Adrenal gland (tissue), 12 donors: ENCODE data around the gene TCEAL8. TPM values are rescaled to one million over a fixed set of nuclear protein-coding genes. Genes with fewer than 3 reads are reported as not detected.

Experiments used
- DNase-seq, 7 donors: peaks; one replicate each; pipeline ENCODE4 v3.0.0-alpha.2; 2019 to 2020
- H3K27ac ChIP-seq, 5 donors: fragments of 200-600 bp; sonication (generic) in 4 of 5; 1 replicate in 3 of 5; 2 replicates in 2 of 5; pipeline versions ENCODE4 v1.5.1 to v1.8.0; 2016 to 2020; ENCODE audit warnings: mild to moderate bottlenecking in 1 of 5
- H3K27me3 ChIP-seq: fragments of 200-600 bp; 2 replicates; pipeline ENCODE4 v1.8.0; 2021
- H3K36me3 ChIP-seq, 2 donors: fragments of 200-600 bp; replicated peaks in 1 of 2; 1 replicate in 1 of 2; 2 replicates in 1 of 2; pipeline versions ENCODE4 v1.5.1 to v1.8.0; 2018 to 2022
- H3K4me1 ChIP-seq, 2 donors: fragments of 200-600 bp; replicated peaks in 1 of 2; 1 replicate in 1 of 2; 2 replicates in 1 of 2; pipeline versions ENCODE4 v1.5.1 to v1.8.0; 2018 to 2021
- H3K4me3 ChIP-seq, 4 donors: fragments of 200-600 bp; sonication (generic) in 3 of 4; one replicate each; pipeline ENCODE4 v1.5.1; 2016 to 2018
- H3K9me3 ChIP-seq, 3 donors: fragments of 200-600 bp; sonication (generic) in 1 of 3; replicated peaks in 1 of 3; 1 replicate in 2 of 3; 2 replicates in 1 of 3; pipeline versions ENCODE4 v1.5.1 to v1.8.0; 2016 to 2021
- CTCF ChIP-seq, 6 experiments: fragments of 450-650 bp in 4 of 6; fragments of 200-600 bp in 2 of 6; sonication (generic) in 1 of 6; IDR thresholded peaks; 1 replicate in 5 of 6; 2 replicates in 1 of 6; pipeline versions ENCODE4 v1.5.1 to v1.8.0; 2016 to 2021; ENCODE audit warnings: antibody characterized with exemption in 6 of 6, mild to moderate bottlenecking in 2 of 6, moderate library complexity in 1 of 6
- POLR2A ChIP-seq, 2 donors: fragments of 450-650 bp; IDR thresholded peaks; one replicate each; pipeline ENCODE4 v1.6.1; 2017; ENCODE audit warnings: antibody characterized with exemption in 2 of 2, mild to moderate bottlenecking in 2 of 2, moderate library complexity in 1 of 2
- WGBS, 4 donors: extraction: QIAGEN DNeasy Blood & Tissue Kit in 2 of 4; methylation state at CpG; one replicate each; pipeline versions ENCODE4 v1.1.5 to v1.1.7; 2013 to 2017; 5-methylcytosine and 5-hydroxymethylcytosine counted together
- intact Hi-C, 2 donors: fragments of 100-400 bp; cut with DNase I; formaldehyde crosslinking; loops; one replicate each; pipeline versions ENCODE4 v1.14.1 to v1.15.0; 2022 to 2023
- polyA plus RNA-seq, 3 donors: library from polyadenylated mRNA; stranded (reverse); fragments of 200-250 nt in 2 of 3; fragments of 350-450 nt in 1 of 3; fragmentation: Illumina TruSeq in 1 of 3; extraction: RNeasy Lipid Tissue Mini Kit (QIAGEN cat#74804) in 1 of 3; gene quantifications; one replicate each; pipeline ENCODE4 v1.2.3, GENCODE V29; 2013 to 2014
- total RNA-seq, 9 donors: library from RNA; depleted of rRNA in 4 of 9; stranded (reverse); fragments of >200 nt in 4 of 9; fragments of 120-200 nt in 1 of 9; fragmentation: NEBNext Ultra II Directional in 1 of 9; extraction: Animal tissue kit (Norgen Biotek cat#: 25700) in 1 of 9; gene quantifications; one replicate each; pipeline versions ENCODE4 v1.1.0 to v1.2.4, GENCODE V29; 2013 to 2023
- donor health status: healthy with polysubstance abuse.
- donor health status: Bipolar disorder and iron deficiency.
- donor health status: DM: yes; HTN: yes; CAD: no.
- donor health status: DM: no; HTN: no; CAD: no.
- donor health status: DM: no; HTN: no; CAD: no.
- donor health status: DM: yes; HTN: yes; CAD: no.

TCEAL8 gene
- total and polyA plus RNA-seq, 12 donors, result 46.3 to 156 (median 64.0) TPM

GRCh38 chrX:103250977-103251376 is 4.0 kb downstream of the TCEAL8 start:
- 33 to 56% (median 45%) methylated on average over 4 to 5 of the region's 5 CpGs for WGBS, 4 donors
- no peak for TF ChIP-seq CTCF (IDR thresholded peaks at IDR 0.05)
- no peak for TF ChIP-seq POLR2A (IDR thresholded peaks at IDR 0.05)
- DNase-seq, result no peak
- Histone ChIP-seq H3K4me1 (no peaks in the 10 kb centered on the region), H3K9me3 (no peaks in the 10 kb centered on the region), H3K36me3 (no peaks in the 10 kb centered on the region), H3K27me3 (no peaks in the 10 kb centered on the region), H3K27ac (no peak overlapping the region), H3K4me3 (no peak overlapping the region)
- intact Hi-C loops, result no loop called here

GRCh38 chrX:103249805-103250204 is 5.2 kb downstream of the TCEAL8 start:
- 48 to 91% (median 68%) methylated on average over 1 of the region's 1 CpG for WGBS, 4 donors
- no peaks in the 10 kb centered on the region for H3K4me1 ChIP-seq
- H3K36me3 ChIP-seq, result no peaks in the 10 kb centered on the region
- no peaks in the 10 kb centered on the region for H3K9me3 ChIP-seq
- TF ChIP-seq POLR2A (IDR thresholded peaks at IDR 0.05), result no peak
- TF ChIP-seq CTCF (IDR thresholded peaks at IDR 0.05), result no peak
- intact Hi-C loops, result no loop called here
- no peaks in the 10 kb centered on the region for H3K27me3 ChIP-seq
- DNase-seq, result no peak
- H3K4me3 ChIP-seq, result no peak overlapping the region
- no peak overlapping the region for H3K27ac ChIP-seq

DNA sequence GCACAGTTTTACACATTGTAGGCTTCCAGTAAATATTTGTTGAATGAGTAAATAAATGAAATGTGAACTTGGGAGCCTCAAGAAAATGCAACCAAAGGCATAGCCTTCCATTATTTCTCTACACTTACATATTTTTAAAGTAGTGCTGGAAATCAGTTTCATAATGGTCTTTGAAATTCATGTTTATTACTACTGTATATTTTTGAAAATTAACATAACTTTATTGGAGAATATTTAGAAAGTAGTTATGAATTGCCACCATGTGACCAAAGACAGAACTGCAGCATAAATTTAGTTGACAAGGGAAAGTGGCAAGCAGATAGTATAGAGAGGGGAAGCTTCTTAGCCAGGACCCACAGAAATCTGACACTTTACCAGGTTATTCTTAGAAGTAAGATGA is 6.4 kb downstream of the TCEAL8 start:
- Histone ChIP-seq H3K27ac (no peak overlapping the region), H3K9me3 (no peaks in the 10 kb centered on the region), H3K36me3 (no peaks in the 10 kb centered on the region), H3K4me3 (no peak overlapping the region), H3K4me1 (no peaks in the 10 kb centered on the region), H3K27me3 (peaks cover 5% of the 10 kb centered on the region)
- TF ChIP-seq CTCF (IDR thresholded peaks at IDR 0.05) (peak; percentile 14 to 51 (median 40)), POLR2A (IDR thresholded peaks at IDR 0.05) (no peak)
- peak in 1 of 7 donors; percentile 8 for DNase-seq
- intact Hi-C loops, result no loop called here

- DNase-seq, result no peak
- no peak for TF ChIP-seq CTCF (IDR thresholded peaks at IDR 0.05)
- TF ChIP-seq POLR2A (IDR thresholded peaks at IDR 0.05), result no peak
- Histone ChIP-seq H3K36me3 (no peaks in the 10 kb centered on the region), H3K4me1 (no peaks in the 10 kb centered on the region), H3K4me3 (no peak overlapping the region), H3K27ac (no peak overlapping the region), H3K27me3 (peaks cover 13% of the 10 kb centered on the region), H3K9me3 (no peaks in the 10 kb centered on the region)
- intact Hi-C loops, result no loop called here
Measured at GRCh38 chrX:103240155-103240554, 14.8 kb downstream of the TCEAL8 start.
